Skeletal muscle tissue (tissue), 4 donors: ENCODE measurements around the gene MAP6D1. TPM values are rescaled to one million over a fixed set of nuclear protein-coding genes. Genes with fewer than 3 reads are reported as not detected.
"Not testable (repeated sequence)": the region's sequence is repeated elsewhere in the genome, so short reads cannot be mapped to it uniquely, and the experiment has no call there.

Experiments used
- H3K27ac ChIP-seq: one replicate; pipeline ENCODE4 v1.7.0; 2013; ENCODE audit warnings: mild to moderate bottlenecking, low read depth, low read length, inconsistent platforms
- H3K27me3 ChIP-seq, 3 donors: one replicate each; pipeline ENCODE4 v1.7.0; 2013; ENCODE audit warnings: low read length in 3 of 3; ENCODE audit not compliant: control insufficient read depth in 3 of 3, insufficient read depth in 3 of 3
- H3K36me3 ChIP-seq, 3 donors: one replicate each; pipeline ENCODE4 v1.7.0; 2013; ENCODE audit warnings: low read length in 3 of 3; ENCODE audit not compliant: control insufficient read depth in 3 of 3, insufficient read depth in 3 of 3
- H3K4me1 ChIP-seq, 3 donors: one replicate each; pipeline ENCODE4 v1.7.0; 2013; ENCODE audit warnings: low read length in 3 of 3, mild to moderate bottlenecking in 3 of 3; ENCODE audit not compliant: control insufficient read depth in 3 of 3, insufficient read depth in 3 of 3
- H3K4me3 ChIP-seq, 3 donors: one replicate each; pipeline ENCODE4 v1.7.0; 2013; ENCODE audit warnings: low read length in 3 of 3
- H3K9ac ChIP-seq, 3 donors: one replicate each; pipeline ENCODE4 v1.7.0; 2013; ENCODE audit warnings: low read length in 3 of 3, mild to moderate bottlenecking in 3 of 3, moderate library complexity in 2 of 3, low read depth in 1 of 3
- H3K9me3 ChIP-seq, 3 donors: one replicate each; pipeline ENCODE4 v1.7.0; 2013; ENCODE audit warnings: low read length in 3 of 3; ENCODE audit not compliant: control insufficient read depth in 3 of 3
- total RNA-seq: library from RNA; depleted of rRNA; stranded (reverse); fragments of >200 nt; gene quantifications from one replicate; pipeline ENCODE4 v1.2.3, GENCODE V29; 2014
- donor health status: Osteomylitis.

MAP6D1 gene
- total RNA-seq, 1 donor from 2014 or later = 14.1 TPM

DNA sequence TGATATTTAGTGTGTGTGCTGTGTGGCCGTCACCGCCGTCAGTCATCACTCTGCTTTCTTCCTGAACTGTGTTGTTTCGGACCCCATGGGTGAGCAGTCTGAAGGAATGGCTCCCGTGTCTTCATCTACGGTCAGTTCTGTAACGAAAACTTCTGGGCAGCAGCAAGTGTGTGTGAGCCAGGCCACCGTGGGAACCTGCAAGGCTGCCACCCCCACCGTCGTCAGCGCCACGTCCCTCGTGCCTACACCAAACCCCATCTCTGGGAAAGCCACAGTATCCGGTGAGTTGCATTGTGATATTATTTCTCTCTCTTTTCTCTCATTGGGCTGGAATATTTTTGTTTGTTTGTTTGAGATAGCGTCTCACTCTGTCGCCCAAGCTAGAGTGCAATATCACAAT, 34.7 kb downstream of the MAP6D1 start:
- no peaks in the 10 kb centered on the region for H3K4me1 ChIP-seq
- H3K9me3 ChIP-seq = no peaks in the 10 kb centered on the region
- H3K9ac ChIP-seq = no peak overlapping the region
- no peak overlapping the region for H3K4me3 ChIP-seq
- no peak overlapping the region for H3K27ac ChIP-seq
- H3K36me3 ChIP-seq = peaks cover 14 to 45% (median 31%) of the 10 kb centered on the region in 3 donors
- no peaks in the 10 kb centered on the region for H3K27me3 ChIP-seq

DNA sequence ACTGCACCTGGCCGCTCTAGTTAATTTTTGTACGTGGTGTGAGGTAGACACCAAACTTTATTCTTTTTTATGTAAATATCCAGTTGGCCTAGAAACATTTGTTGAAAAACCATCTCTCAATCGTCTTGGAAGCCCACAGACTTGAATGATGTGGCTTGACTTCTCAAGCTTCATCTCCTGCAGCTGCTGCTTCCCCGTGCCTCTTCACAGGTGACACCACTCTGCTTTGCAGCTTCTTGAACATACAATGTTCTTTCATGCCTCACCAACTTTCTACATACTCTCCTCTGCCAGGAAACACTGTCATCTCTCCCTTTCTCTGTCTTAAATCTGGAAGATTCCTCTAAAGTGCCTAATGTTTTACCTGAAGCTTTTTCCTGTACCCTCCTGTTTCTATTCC, 35.6 kb downstream of the MAP6D1 start:
- Histone ChIP-seq H3K4me1 (no peaks in the 10 kb centered on the region), H3K27me3 (no peaks in the 10 kb centered on the region), H3K36me3 (peaks cover 14 to 45% (median 31%) of the 10 kb centered on the region in 3 donors), H3K4me3 (no peak overlapping the region), H3K9ac (no peak overlapping the region), H3K27ac (no peak overlapping the region), H3K9me3 (no peaks in the 10 kb centered on the region)

- H3K4me3 ChIP-seq, H3K27ac ChIP-seq, H3K9ac ChIP-seq, H3K4me1 ChIP-seq, H3K9me3 ChIP-seq, H3K27me3 ChIP-seq: not testable (repeated sequence)
- H3K36me3 ChIP-seq = peaks cover 0 to 33% (median 28%) of the 10 kb centered on the region in 3 donors
These were observed 40.9 kb downstream of the MAP6D1 start for GRCh38 chr3:183784503-183784902.

DNA sequence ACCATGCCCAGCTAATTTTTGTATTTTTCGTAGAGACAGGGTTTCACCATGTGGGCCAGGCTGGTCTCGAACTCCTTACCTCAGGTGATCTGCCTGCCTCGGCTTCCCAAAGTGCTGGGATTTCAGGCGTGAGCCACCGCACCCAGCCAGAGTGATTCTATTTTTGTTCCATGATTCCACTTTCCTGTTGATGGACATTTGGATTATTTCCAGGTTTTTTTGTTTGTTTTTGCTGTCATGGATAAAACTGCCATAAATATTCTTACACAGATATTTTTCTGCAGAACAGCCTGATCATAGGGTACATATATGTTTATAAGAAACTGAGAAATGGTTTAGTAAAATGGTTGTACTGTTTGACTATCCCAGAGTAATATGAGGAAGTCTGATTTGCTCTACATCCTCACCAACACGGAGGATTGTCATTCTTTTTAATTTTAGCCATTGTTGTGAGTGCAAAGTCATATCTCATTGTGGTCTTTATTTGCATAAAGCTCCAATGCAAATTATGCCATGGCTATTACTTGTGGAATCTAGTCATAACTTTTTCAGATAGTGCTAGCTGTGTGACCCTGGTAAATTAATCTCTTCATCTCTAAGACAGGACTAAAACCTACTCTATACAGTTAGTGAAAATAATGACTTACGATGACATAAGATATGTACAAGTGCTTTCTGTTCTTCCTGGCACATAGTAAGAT, 42.7 kb downstream of the MAP6D1 start:
- no peaks in the 10 kb centered on the region for H3K9me3 ChIP-seq
- no peak overlapping the region for H3K9ac ChIP-seq
- H3K4me3 ChIP-seq = no peak overlapping the region
- no peak overlapping the region for H3K27ac ChIP-seq
- H3K36me3 ChIP-seq = peaks cover 0 to 32% (median 32%) of the 10 kb centered on the region in 3 donors
- no peaks in the 10 kb centered on the region for H3K27me3 ChIP-seq
- H3K4me1 ChIP-seq = no peaks in the 10 kb centered on the region

GRCh38 chr3:183781246-183781645, 44.1 kb downstream of the MAP6D1 start:
- Histone ChIP-seq H3K4me3 (no peak overlapping the region), H3K9ac (no peak overlapping the region), H3K9me3 (no peaks in the 10 kb centered on the region), H3K4me1 (no peaks in the 10 kb centered on the region), H3K36me3 (peaks cover 5 to 29% (median 24%) of the 10 kb centered on the region in 3 donors), H3K27ac (no peak overlapping the region), H3K27me3 (no peaks in the 10 kb centered on the region)

DNA sequence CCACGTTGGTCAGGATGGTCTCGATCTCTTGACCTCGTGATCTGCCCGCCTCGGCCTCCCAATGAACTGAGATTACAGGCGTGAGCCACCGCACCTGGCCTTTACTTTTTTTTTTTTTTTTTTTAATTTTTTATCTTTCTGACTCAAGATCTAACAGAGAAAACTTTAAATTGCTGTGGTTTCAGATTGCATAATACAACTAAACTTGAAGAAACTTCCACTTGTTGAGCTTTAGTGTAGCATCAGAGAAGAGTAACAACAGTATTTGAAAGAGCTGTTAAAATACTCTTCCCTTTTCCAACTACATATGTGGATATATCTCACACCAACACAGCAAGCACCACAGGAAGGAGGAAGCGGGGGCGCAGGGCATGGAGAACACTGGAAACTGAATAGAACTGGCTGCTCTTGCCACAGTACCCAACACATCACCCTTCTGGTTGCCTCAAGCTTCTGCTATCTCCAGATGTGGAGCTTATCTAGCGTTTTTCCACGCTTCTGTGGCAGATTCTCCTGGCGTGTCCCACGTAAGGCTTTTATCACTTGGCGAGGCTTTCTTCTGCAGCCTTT, 45.4 kb downstream of the MAP6D1 start:
- Histone ChIP-seq H3K9me3 (no peaks in the 10 kb centered on the region), H3K27ac (no peak overlapping the region), H3K4me1 (peaks cover 0 to 6% (median 3%) of the 10 kb centered on the region in 3 donors), H3K27me3 (no peaks in the 10 kb centered on the region), H3K36me3 (peaks cover 5 to 29% (median 18%) of the 10 kb centered on the region in 3 donors), H3K9ac (no peak overlapping the region), H3K4me3 (no peak overlapping the region)

DNA sequence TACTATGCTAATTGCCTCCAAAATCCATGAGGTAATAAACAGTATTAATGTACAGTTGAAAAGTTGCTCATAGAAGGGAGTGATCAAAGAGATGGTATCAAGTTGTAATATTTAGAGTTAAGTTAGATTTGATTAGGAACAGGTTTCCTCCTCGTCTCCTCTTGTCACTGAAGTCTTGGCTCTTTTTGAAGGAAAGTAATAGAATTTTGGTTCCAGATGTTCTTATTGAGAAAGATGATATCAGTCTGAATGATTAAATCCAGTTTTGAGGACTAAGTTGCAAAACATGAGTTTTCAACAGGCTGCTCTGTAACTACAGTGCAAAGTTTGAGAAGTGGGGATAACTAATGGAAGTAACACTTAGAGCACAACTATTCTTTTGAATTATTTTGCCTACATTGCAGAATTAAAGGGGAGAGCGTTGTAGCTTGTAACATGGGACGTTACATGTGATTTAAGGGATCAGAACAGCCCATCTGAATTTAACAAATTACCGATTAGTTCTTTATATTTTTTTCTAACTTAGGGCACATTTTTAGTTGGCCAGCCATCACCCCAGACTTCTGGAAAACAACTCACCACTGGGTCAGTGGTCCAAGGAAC, 48.3 kb downstream of the MAP6D1 start:
- peaks cover 10 to 39% (median 22%) of the 10 kb centered on the region in 3 donors for H3K36me3 ChIP-seq
- H3K9me3 ChIP-seq = no peaks in the 10 kb centered on the region

DNA sequence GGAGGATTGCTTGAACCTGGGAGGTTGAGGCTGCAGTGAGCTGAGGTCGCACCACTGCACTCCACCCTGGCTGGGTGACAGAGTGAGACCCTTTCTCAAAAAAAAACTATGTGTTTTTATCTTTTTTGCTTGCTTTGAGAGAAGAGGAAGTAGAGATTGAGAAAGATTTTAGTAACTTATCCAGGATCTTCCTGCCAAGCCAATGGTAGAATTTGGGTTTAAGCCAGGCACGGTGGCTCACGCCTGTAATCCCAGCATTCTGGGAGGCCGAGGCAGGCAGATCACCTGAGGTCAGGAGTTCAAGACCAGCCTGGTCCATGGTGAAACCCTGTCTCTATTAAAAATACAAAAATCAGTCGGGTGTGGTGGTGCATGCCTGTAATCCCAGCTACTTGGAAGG, 48.9 kb downstream of the MAP6D1 start:
- not testable (repeated sequence) for H3K4me3 ChIP-seq, H3K4me1 ChIP-seq, H3K9me3 ChIP-seq, H3K9ac ChIP-seq, H3K27ac ChIP-seq, H3K27me3 ChIP-seq
- peaks cover 10 to 39% (median 22%) of the 10 kb centered on the region in 3 donors for H3K36me3 ChIP-seq

More for the DNA sequence above, 48.3 kb downstream of the MAP6D1 start:
- H3K4me3 ChIP-seq = no peak overlapping the region
- H3K27ac ChIP-seq = no peak overlapping the region
- no peak overlapping the region for H3K9ac ChIP-seq
- H3K27me3 ChIP-seq = no peaks in the 10 kb centered on the region
- H3K4me1 ChIP-seq = peaks cover 0 to 6% (median 3%) of the 10 kb centered on the region in 3 donors

DNA sequence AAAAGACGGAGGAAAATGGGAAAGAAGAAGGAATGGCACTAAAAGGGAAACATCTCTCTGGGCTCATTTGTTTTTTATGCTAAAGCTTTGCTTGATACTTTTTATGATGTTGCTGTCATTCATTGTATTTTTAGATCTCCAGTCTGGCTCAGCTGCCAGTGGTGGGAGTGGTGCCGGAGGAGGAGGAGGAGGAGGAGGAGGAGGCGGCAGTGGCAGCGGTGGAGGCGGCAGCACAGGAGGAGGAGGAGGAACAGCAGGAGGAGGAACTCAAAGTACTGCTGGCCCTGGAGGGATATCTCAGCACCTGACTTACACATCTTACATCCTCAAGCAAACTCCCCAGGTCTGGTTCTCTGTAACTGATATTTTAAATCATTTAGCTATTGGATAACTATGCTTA, 49.6 kb downstream of the MAP6D1 start:
- peaks cover 10 to 39% (median 18%) of the 10 kb centered on the region in 3 donors for H3K36me3 ChIP-seq
- peaks cover 0 to 6% (median 3%) of the 10 kb centered on the region in 3 donors for H3K4me1 ChIP-seq
- H3K27ac ChIP-seq = peak overlapping the region; percentile 59
- H3K9me3 ChIP-seq = no peaks in the 10 kb centered on the region
- H3K4me3 ChIP-seq = peak overlapping the region in 1 of 3 donors; percentile 40
- no peak overlapping the region for H3K9ac ChIP-seq
- no peaks in the 10 kb centered on the region for H3K27me3 ChIP-seq

- Histone ChIP-seq H3K36me3 (peaks cover 10 to 30% (median 11%) of the 10 kb centered on the region in 3 donors), H3K9ac (no peak overlapping the region), H3K9me3 (no peaks in the 10 kb centered on the region), H3K27me3 (no peaks in the 10 kb centered on the region), H3K27ac (no peak overlapping the region), H3K4me1 (peaks cover 0 to 6% (median 3%) of the 10 kb centered on the region in 3 donors), H3K4me3 (no peak overlapping the region)
These were observed 50.7 kb downstream of the MAP6D1 start for GRCh38 chr3:183774631-183775030.
